ENCODE data around the gene DYNLRB2. TPM values are rescaled to one million over a fixed set of nuclear protein-coding genes. Genes with fewer than 3 reads are reported as not detected.

The DYNLRB2 gene
- total and polyA plus RNA-seq, 9 of the 15 experiments (the other 6 are each of a cell fraction or from before 2014, with no cell fraction given), result not detected

- no peak for TF ChIP-seq PTTG1 (tag; IDR thresholded peaks at IDR 0.05; ENCODE audit: low read depth)
- TF ChIP-seq ZNF133 (CRISPR knock-in tag; IDR thresholded peaks at IDR 0.05), result no peak
- TF ChIP-seq HNRNPLL (IDR thresholded peaks at IDR 0.05; ENCODE audit: low read depth, low read length, poor library complexity, severe bottlenecking), result no peak
- TF ChIP-seq GTF3C2 (IDR thresholded peaks at IDR 0.05; ENCODE audit: borderline replicate concordance, extremely low read depth, insufficient read length), result no peak
- TF ChIP-seq PYGO2 (tag; IDR thresholded peaks at IDR 0.05), result no peak
- no peak for TF ChIP-seq TGIF2 (CRISPR knock-in tag; IDR thresholded peaks at IDR 0.05)
- no peak for TF ChIP-seq MCM7 (IDR thresholded peaks at IDR 0.05)
- TF ChIP-seq ZNF140 (CRISPR knock-in tag; IDR thresholded peaks at IDR 0.05), result no peak
- TF ChIP-seq NCOA2 (IDR thresholded peaks at IDR 0.05; ENCODE audit: partially characterized antibody in 2 of 2), result no peak
- peak in 1 of 2 experiments; percentile 64; a peak in 2 of 4 replicates for TF ChIP-seq HDAC1 (IDR thresholded peaks at IDR 0.05)
- TF ChIP-seq, protein P1, sequence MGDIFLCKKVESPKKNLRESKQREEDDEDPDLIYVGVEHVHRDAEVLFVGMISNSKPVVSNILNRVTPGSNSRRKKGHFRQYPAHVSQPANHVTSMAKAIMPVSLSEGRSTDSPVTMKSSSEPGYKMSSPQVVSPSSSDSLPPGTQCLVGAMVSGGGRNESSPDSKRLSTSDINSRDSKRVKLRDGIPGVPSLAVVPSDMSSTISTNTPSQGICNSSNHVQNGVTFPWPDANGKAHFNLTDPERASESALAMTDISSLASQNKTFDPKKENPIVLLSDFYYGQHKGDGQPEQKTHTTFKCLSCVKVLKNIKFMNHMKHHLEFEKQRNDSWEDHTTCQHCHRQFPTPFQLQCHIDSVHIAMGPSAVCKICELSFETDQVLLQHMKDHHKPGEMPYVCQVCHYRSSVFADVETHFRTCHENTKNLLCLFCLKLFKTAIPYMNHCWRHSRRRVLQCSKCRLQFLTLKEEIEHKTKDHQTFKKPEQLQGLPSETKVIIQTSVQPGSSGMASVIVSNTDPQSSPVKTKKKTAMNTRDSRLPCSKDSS (IDR thresholded peaks at IDR 0.05; ENCODE audit: low read depth, partially characterized antibody), result no peak
- TF ChIP-seq PHB2 (IDR thresholded peaks at IDR 0.05; ENCODE audit: low read depth), result no peak
- TF ChIP-seq HMG20B (CRISPR knock-in tag; IDR thresholded peaks at IDR 0.05), result no peak
- no peak for TF ChIP-seq DPF2 (IDR thresholded peaks at IDR 0.05)
- TF ChIP-seq SIN3B (IDR thresholded peaks at IDR 0.05; ENCODE audit: low read depth), result peak; percentile 9; the same call in 1 of the 2 replicates
- no peak for TF ChIP-seq ZBED1 (IDR thresholded peaks at IDR 0.05)
- TF ChIP-seq RBM25 (IDR thresholded peaks at IDR 0.05; ENCODE audit: low read depth, low read length, severe bottlenecking), result no peak
- no peak for TF ChIP-seq CEBPG (CRISPR knock-in tag; IDR thresholded peaks at IDR 0.05)
- no peak for TF ChIP-seq CEBPG (tag; conservative IDR thresholded peaks at IDR 0.05 in 1 of 2, IDR thresholded peaks at IDR 0.05 in 1 of 2)
- no peak for TF ChIP-seq TCF7L2 (IDR thresholded peaks at IDR 0.05; ENCODE audit: low read depth, low read length)
- no peak for TF ChIP-seq BDP1 (IDR thresholded peaks at IDR 0.05; ENCODE audit: insufficient read depth, insufficient read length)
- TF ChIP-seq, protein P2, sequence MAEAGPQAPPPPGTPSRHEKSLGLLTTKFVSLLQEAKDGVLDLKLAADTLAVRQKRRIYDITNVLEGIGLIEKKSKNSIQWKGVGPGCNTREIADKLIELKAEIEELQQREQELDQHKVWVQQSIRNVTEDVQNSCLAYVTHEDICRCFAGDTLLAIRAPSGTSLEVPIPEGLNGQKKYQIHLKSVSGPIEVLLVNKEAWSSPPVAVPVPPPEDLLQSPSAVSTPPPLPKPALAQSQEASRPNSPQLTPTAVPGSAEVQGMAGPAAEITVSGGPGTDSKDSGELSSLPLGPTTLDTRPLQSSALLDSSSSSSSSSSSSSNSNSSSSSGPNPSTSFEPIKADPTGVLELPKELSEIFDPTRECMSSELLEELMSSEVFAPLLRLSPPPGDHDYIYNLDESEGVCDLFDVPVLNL (CRISPR knock-in tag; IDR thresholded peaks at IDR 0.05; ENCODE audit: low read depth), result no peak
These were observed at the start of gene DYNLRB2 (continued) for GRCh38 chr16:80540516-80541305.
